Fibroblast of lung (primary cell): ENCODE data around the gene TICAM2.

Source experiments
- EZH2 ChIP-seq: IDR thresholded peaks from 2 replicates; pipeline ENCODE4 v1.5.1; 2012; ENCODE audit warnings: low read length, control low read depth, mild to moderate bottlenecking; ENCODE audit errors: missing control alignments
- TF ChIP-seq, protein P1 (sequence below), 2 donors: IDR thresholded peaks in 1 of 2; conservative IDR thresholded peaks in 1 of 2; 1 replicate in 1 of 2; 2 replicates in 1 of 2; pipeline ENCODE4 v1.5.1; 2011 to 2012; ENCODE audit warnings: low read length in 2 of 2, control low read depth in 1 of 2, inconsistent platforms in 1 of 2, low read depth in 1 of 2, mild to moderate bottlenecking in 1 of 2

DNA sequence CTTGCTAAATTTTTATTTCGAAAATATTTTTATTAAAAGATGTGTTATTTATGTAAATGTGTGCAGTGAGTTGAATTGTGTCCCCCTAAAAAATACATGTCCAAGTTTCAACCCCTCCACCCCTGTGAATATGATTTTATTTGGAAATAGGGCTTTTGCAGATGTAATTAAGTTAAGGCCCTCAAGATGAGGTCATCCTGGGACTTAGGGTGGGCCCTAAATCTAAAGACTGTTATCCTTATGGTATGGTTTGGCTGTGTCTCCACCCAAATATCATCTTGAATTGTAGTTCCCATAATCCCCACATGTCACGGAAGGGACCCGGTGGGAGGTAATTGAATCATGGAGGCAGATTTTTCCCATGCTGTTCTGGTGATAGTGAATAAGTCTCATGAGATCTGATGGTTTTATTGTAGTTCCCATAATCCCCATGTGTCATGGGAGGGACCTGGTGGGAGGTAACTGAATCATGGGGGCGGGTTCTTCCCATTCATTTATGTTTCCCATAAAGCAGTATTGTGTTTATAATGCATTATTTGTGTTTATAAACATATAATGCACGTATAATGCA, 25.1 kb upstream of the TICAM2 start:
- TF ChIP-seq, protein P1, sequence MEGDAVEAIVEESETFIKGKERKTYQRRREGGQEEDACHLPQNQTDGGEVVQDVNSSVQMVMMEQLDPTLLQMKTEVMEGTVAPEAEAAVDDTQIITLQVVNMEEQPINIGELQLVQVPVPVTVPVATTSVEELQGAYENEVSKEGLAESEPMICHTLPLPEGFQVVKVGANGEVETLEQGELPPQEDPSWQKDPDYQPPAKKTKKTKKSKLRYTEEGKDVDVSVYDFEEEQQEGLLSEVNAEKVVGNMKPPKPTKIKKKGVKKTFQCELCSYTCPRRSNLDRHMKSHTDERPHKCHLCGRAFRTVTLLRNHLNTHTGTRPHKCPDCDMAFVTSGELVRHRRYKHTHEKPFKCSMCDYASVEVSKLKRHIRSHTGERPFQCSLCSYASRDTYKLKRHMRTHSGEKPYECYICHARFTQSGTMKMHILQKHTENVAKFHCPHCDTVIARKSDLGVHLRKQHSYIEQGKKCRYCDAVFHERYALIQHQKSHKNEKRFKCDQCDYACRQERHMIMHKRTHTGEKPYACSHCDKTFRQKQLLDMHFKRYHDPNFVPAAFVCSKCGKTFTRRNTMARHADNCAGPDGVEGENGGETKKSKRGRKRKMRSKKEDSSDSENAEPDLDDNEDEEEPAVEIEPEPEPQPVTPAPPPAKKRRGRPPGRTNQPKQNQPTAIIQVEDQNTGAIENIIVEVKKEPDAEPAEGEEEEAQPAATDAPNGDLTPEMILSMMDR (conservative IDR thresholded peaks at IDR 0.05 in 1 of 2, IDR thresholded peaks at IDR 0.05 in 1 of 2; ENCODE audit: low read depth in 1 of 2, low read length in 2 of 2) = no peak
- TF ChIP-seq EZH2 = no peak
